DMS114 treated with DMSO at 0.1 percent for 48 hours (cell line): ENCODE results near the gene COLQ.
"Not testable (repeated sequence)": the region's sequence is repeated elsewhere in the genome, so short reads cannot be mapped to it uniquely, and the experiment has no call there.

ENCODE experiments used
- DNase-seq: peaks from one replicate; lab custom pipeline; 2025; ENCODE audit not compliant: unreplicated experiment; lab: John Stamatoyannopoulos, UW

The COLQ gene

GRCh38 chr3:15458212-15458780 lies 63.2 kb downstream of the COLQ start:
- DNase-seq, result no peak

- DNase-seq, result not testable (repeated sequence)
These were observed 64.6 kb downstream of the COLQ start for GRCh38 chr3:15456915-15457314.

- DNase-seq, result no peak
These were observed 65.2 kb downstream of the COLQ start for GRCh38 chr3:15456321-15456720.

DNA sequence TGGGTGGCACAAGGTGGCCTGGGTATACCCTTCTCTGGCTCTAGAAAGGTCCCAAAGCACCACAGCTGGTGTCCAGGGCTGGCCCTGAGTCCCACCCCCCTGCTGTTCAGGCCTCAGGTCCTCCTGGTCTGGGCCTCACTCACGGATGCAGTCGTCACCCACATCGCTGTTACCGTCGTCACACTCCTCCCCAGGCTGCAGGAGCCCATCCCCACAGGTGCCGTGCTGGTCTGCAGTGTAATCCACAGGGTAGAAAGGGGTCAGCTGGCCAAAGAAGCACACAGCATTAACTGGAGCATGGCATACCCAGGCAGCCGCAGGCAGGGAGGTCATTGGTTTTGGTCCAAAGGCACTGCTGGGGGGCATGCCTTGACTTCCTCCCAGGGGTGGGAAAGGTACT lies 65.8 kb downstream of the COLQ start:
- no peak for DNase-seq

- DNase-seq, result no peak
These were observed 66.5 kb downstream of the COLQ start for GRCh38 chr3:15454965-15455364.

DNA sequence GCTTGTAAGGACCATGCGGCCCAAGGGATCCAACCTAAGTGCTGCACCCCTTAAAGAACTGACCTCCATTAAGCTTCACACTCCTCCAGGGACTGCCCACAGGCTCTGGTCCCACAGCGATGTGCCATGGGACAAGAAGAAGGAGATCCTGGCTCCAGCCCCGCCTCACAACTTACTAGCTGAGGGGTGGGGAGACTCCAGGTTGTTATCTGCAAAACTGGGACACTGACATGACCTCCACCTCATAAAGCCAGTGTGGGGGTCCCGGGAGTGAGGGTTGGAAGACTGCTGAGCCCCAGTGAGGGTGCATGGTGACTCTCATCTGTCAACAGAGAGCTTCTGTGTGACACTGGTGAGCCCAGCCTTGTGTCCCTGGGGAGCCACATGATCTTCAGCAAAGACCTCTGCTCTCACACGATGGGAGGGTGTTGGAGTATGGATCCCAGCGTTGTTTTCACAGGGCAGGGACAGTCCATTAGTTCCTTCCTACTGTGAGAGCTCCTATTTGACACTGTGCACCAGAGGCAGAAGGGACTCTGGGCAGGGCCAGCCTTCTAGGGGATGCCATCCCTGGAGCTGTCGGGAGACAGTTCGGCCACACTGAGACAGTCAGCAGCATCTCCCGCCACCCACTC lies 67.4 kb downstream of the COLQ start:
- DNase-seq, result no peak

DNA sequence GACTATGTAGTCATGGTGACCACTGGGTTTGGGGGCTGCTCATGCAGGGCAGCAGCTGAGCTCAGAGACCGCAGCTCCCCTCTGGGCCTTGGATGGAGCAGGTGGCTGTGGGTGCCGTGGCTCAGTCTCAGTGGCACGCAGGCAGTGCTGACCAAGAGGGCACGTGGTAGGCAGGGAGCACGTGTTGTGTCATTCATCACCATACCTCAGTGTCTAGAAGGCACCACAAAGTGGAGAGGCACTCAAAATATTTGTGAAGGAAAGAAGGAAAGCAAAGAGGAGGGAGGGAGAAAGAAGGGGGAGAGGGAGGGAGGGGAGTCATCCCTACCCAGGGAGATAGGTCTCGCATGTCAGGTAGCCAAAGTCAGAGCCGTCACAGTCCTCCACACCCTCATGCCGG lies 68.0 kb downstream of the COLQ start:
- no peak for DNase-seq

- no peak for DNase-seq
These were observed 68.5 kb downstream of the COLQ start for GRCh38 chr3:15452961-15453360.

GRCh38 chr3:15452156-15452555 lies 69.3 kb downstream of the COLQ start:
- DNase-seq, result no peak

DNA sequence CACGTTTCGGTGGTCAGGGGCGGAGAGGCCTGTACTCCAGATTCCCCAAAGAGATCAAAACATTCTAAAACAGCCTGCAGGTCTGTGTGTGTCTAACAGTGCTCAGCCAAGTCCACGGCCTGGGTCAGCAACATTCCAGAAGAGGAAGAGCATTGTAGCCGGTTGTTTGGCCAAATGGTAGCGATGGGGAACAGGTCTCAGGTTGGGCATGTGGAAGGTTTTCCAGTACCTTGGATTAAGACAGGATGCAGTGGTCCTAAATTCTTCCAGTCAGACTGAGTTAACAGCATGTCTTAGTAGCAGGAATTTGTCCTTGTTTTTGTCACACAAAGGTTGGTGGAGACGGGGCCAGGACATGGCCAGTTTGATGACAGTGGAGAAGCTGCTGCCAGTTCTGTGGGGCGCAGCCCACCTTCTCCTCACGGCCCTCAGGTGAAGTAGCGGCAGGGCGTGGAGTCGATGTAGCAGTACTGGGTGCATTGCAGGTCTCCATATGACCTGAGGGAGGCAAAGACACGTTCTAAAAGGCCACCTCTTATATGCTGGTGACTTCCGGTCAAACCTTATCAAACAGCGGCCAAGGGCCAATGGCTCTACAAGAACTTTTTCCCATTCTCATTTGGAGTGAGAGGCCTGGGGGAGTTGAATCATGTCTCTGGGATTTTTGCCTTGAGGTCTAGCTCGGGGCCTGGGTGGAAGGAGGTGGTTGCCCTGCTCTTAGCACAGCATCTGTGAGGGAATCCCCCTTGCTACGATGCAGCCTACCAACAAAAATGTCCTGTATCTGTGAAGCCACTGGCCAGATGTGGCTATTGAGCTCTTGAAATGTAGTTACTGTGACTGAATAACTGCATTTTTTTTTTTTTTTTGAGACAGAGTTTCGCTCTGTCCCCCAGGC lies 70.0 kb downstream of the COLQ start:
- no peak for DNase-seq

- no peak for DNase-seq
These were observed 70.9 kb downstream of the COLQ start for GRCh38 chr3:15450438-15451215.

DNA sequence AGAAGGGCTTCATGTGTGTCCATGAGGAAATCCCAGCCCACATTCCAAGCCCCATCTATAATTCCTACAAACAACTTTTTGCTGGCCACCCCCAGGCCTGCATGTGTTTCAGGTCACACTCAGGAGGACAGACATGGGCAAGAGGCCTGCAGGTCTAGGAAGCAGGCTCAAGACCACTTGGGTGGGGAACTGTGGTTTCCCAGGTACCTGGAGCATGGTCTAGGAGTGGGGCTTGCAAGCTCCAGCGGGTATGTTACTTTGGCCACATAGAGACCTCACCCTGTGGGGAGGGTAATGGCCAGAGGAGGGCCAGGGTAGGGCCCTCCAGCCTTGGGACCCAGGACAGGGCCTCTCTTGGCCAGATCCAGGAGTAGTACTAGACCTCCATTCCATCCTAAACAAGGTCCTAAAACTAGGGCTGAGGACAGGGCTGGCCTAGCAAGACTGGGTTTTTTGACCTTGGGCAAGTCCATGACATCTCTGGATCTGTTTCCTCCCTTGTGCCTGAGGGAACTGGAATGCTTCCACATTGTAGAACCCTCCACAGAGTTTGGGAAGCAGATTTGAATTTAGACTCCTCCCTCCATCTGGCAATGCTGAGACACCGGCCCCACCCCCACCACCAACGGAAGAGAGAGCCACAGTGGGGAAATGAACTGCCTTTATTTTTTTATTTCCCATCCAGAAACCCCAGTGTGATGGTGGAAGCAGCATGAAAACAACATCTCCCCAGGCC lies 71.8 kb downstream of the COLQ start:
- DNase-seq, result no peak

- no peak for DNase-seq
These were observed 77.5 kb downstream of the COLQ start for GRCh38 chr3:15443826-15444524.

GRCh38 chr3:15440891-15441290 lies 80.6 kb downstream of the COLQ start:
- no peak for DNase-seq

DNA sequence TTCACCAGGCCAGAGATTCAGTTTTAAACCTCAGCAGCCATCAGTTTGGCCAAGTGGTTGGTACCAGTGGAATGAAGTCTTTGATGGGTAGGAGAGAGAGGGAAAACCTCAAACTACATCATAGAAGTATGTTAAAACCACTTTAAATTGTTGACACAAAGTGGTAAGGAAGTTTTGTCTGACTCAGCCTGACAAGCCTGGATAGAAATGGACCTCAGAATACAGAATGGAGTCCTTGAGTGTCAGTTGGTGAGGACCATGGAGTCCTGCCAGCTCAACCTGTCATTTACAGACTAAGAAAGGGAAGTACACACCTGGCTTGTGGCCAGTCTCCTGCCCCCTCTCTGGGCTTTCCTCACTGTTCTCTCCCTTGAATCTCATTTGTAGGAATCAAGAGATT lies 82.0 kb downstream of the COLQ start:
- no peak for DNase-seq

DNA sequence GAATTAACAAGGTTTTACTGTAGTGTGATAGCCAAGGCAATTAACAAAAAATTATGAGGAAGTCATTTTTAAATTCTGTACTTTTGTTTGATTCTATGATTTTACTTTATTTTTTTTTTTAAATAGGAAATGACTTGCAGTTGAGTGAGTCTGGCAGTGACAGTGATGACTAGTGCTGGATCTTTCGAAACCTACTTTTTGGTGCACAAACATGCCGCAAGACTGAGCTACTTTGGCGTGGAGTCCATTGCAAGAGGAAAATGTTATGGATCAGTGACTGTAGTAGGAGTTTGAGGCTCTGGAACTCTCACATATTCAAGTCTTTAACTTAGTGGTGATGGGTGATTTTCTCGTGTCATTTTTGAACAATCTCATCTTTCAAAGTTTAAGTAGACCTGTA lies 82.5 kb downstream of the COLQ start:
- no peak for DNase-seq

DNA sequence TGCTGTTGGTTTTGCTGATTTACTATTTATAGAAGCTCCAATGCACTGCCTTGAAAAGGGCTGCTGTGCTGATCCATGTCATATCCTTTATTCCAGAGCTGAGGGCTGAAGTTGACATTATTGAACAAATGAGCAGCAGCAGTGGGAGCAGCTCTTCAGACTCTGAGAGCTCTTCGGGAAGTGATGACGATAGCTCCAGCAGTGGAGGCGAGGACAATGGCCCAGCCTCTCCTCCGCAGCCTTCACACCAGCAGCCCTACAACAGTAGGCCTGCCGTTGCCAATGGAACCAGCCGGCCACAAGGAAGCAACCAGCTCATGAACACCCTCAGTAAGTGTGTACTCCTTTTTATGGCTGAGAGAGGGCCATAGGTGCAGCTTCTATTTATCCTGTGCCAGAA lies 85.3 kb downstream of the COLQ start:
- no peak for DNase-seq

GRCh38 chr3:15434756-15435155 lies 86.8 kb downstream of the COLQ start:
- DNase-seq, result no peak

DNA sequence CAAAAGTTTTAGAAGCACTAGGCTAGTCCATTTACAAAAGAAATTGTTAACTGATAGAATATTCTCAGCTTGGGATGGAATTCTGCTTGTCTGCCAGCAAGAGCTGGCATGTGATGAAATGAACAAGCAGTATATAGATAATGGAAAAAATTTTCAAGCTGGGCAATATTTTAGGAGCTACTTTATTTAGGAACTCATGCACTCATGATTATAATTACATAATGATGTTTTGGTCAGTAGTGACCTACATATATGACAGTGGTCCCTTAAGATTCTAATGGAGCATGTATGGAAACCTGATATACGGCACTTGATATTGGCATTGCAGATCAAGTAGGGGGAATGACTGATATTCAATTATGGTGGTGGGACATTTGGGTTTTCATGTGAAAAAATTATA lies 88.0 kb downstream of the COLQ start:
- no peak for DNase-seq

DNA sequence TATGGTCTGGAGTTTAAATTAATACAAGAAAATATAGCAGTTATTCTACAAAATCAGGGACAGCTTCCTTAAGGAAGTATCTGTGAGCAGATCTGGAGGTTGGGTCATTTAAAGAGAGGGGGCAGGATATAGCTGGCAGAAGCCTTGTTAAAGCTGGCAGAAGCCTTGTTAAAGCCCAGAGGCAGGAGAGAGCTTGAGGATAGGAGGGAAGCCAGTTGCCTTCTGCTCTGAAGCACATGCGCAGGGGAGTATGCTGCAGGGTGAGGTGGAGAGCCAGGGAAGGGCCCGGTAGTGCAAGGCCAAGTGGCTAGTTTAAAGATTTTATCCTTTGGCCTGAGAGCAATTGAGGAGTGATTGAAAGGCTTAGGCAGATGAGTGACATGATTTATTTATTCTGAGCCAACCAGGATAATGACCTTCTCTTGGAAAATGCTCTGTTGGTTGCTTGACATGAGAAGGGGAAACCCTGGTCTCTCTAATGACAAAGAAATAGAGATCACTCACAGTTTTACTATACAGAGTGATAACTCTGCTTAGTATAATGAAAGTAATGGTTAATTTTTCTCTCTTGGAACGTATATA lies 90.2 kb downstream of the COLQ start:
- no peak for DNase-seq
